ENCODE results near the gene PAOX.
"Not testable (repeated sequence)": the region's sequence is repeated elsewhere in the genome, so short reads cannot be mapped to it uniquely, and the experiment has no call there.

Gene PAOX

GRCh38 chr10:133411523-133412380 is 32.7 kb downstream of the PAOX start:
- no peak for TF ChIP-seq CTCF (conservative IDR thresholded peaks at IDR 0.05; ENCODE audit: control insufficient read depth, insufficient read depth, low read depth, low read length)
- H3K4me3 ChIP-seq (ENCODE audit: control insufficient read depth, low read depth, low read length) = no peak overlapping the region
- no peak for DNase-seq (ENCODE audit: low read depth)

- no peak overlapping the region for H3K4me3 ChIP-seq (ENCODE audit: control insufficient read depth, low read depth, low read length)
- no peak for TF ChIP-seq CTCF (conservative IDR thresholded peaks at IDR 0.05; ENCODE audit: control insufficient read depth, insufficient read depth, low read depth, low read length)
- DNase-seq (ENCODE audit: low read depth) = no peak
Measured at GRCh38 chr10:133412381-133412711, 33.3 kb downstream of the PAOX start.

- H3K4me3 ChIP-seq (ENCODE audit: control insufficient read depth, low read depth, low read length); DNase-seq (ENCODE audit: low read depth): not testable (repeated sequence)
Measured at GRCh38 chr10:133414401-133414800, 35.3 kb downstream of the PAOX start.

GRCh38 chr10:133415752-133416151 is 36.7 kb downstream of the PAOX start:
- DNase-seq (ENCODE audit: low read depth) = no peak
- TF ChIP-seq CTCF (conservative IDR thresholded peaks at IDR 0.05; ENCODE audit: control insufficient read depth, insufficient read depth, low read depth, low read length) = no peak
- H3K4me3 ChIP-seq (ENCODE audit: control insufficient read depth, low read depth, low read length) = no peak overlapping the region

- no peak overlapping the region for H3K4me3 ChIP-seq (ENCODE audit: control insufficient read depth, low read depth, low read length)
- no peak for DNase-seq (ENCODE audit: low read depth)
- TF ChIP-seq CTCF (conservative IDR thresholded peaks at IDR 0.05; ENCODE audit: control insufficient read depth, insufficient read depth, low read depth, low read length) = no peak
Measured at GRCh38 chr10:133418289-133418993, 39.4 kb downstream of the PAOX start.

- no peak for TF ChIP-seq CTCF (conservative IDR thresholded peaks at IDR 0.05; ENCODE audit: control insufficient read depth, insufficient read depth, low read depth, low read length)
- DNase-seq (ENCODE audit: low read depth) = no peak
- H3K4me3 ChIP-seq (ENCODE audit: control insufficient read depth, low read depth, low read length) = no peak overlapping the region
Measured at GRCh38 chr10:133419211-133419950, 40.3 kb downstream of the PAOX start.

GRCh38 chr10:133420028-133420427 is 41.0 kb downstream of the PAOX start:
- no peak for DNase-seq (ENCODE audit: low read depth)
- H3K4me3 ChIP-seq (ENCODE audit: control insufficient read depth, low read depth, low read length) = no peak overlapping the region
- no peak for TF ChIP-seq CTCF (conservative IDR thresholded peaks at IDR 0.05; ENCODE audit: control insufficient read depth, insufficient read depth, low read depth, low read length)

All from fibroblast of mammary gland (primary cell).